Activated T-helper 1 cell treated with Interleukin-2 at 50 U/mL for 16 hours (primary cell): Measurements from ENCODE around the gene PTPRN2.

Experiments used
- DNase-seq: peaks from one replicate; pipeline ENCODE4 v3.0.0-alpha.2; 2020; ENCODE audit warnings: low read depth

The PTPRN2 gene

DNA sequence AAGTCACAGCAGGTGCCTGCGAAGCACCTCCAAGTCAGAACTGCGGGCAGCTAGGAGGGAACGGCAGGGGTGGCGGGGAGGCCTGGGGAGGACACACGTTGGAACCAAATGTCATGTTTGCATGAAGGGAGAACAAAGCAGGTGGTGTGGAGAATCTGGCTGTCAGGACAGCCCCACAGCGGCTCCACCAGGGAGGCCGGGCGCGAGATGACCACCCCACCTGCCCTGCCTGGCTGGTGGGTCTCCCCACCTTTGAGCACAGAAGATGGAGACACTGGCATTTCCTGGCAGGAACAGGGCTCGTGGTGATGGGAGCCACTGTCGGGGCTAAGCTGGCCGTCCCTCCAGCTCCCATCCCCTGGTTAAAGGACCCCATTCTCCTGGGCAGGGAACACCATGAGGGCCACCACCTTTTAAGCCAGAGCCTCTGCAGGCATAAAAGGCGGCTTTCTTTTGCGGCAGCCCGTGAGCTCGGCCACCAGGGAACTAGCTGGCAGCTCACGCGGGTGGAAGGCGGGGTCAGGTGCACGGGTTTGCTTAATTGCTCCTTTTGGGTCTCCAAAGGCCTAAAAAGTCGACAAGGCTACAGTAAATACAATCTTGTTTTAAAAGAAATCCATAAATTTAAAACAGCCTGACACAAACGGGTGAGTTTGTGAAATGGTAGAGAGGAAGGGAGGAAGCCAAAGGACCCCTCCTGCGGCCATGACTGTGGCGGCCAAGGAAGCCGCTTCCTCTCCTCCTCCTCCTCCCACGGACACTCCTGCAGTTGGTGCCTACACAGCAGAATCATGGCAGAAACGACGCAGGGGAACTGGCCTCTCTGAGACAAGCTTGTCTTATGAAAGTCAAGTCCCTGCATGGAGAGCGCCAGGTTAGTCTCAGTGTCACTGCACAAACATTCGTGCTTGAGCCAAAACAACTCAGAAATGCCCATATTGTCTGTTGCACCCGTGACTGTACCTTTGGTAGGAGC, 1037.0 kb downstream of the PTPRN2 start:
- no peak for DNase-seq

DNA sequence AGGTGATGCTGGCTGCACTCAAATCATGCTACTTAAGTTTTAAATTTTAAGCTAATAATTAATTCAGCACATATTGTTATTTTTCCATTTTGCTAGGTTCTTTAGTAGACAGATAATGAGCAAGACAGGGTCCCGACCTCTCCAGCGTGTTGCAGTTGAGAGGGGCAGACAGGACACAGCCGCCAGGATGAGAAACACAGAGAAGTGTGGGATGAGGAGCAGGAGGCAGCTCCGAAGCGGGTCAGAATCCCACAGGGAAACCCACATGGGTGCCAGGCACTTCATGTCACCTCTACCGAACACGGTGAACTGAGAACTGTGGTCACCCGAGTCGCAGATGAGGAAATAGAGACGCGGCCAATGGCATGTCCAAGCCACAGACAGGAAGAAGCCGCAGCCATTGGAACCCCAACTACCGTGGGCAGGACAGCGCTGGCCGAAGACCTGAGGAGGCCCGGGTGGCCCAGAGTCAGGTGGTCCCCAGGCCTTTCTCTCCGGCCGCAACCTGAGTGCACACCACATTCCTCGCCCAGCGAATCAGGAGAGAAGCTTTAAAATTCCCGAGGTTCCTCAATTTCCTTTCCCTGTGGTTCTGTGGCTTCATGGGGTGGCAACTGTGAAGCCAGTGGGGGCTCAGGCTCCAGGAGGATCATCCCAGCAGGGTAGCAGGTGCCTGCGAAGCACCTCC, 1037.9 kb downstream of the PTPRN2 start:
- no peak for DNase-seq

DNA sequence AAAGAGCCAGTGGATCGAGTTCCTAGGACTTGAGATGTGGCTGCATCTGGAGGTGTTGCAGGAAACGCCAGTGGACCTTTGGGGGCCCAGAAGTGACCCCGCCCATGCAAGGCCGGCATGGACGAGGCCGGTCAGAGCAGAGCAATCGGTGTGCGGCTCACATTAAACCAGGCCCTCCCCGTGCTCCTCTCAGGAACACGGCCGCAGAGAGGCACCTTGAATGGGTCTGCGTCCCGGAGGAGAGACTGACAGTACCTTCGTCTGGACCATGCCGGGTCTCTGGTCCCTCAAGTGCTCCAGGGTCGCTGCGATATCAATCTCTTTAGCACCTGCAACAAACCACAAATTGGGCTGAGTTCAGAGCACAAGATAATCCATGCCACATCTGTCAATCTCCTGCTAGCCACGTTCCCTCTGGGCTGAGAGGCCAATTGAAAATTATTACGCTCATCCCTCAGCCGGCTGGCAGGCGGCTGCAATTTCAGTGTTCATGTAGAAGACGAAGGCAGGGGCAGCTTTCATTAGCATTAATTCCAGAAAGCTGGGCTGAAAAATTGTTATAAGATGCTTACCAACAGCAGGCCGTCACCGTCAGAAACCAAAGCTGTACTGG, 1038.8 kb downstream of the PTPRN2 start:
- DNase-seq = no peak

DNA sequence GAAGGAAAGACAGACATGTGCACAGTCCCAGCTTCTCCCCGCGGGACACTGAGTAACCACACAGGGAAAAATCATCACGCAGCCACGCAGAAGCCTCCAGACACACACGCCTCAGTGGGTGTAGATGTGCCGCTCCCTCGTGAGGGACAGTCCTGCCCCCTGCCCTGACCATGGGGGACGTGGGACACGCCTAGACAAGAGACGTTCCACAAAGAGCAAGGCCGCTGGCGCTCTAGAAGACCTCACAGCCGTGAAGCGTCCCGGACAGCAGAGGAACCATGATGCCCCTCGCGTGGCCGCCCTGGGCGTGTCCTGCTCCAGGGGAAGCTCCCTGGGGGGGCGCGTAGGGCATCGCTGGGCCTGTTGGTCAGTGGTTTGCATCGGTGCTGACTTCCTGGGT, 1040.0 kb downstream of the PTPRN2 start:
- DNase-seq = no peak

DNA sequence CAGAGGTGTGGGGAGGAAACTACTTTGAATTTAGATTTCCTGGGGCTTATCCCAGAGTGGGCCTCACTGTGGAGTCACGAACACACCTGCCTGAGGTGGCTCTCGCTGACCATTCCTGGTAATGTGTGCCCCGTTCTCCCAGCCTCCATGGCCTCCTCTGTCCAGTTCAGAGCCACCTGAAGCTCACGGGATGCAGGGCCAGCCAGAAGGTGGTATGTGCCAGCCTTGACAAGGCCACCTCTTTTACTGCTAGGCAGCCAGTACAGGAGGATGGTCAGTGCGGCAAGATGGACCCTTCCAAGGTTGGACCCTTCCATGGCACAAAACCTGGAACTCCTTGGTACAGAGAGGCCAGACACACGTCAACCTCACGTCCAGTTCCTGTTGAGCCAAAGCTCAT, 1040.5 kb downstream of the PTPRN2 start:
- DNase-seq = no peak

DNA sequence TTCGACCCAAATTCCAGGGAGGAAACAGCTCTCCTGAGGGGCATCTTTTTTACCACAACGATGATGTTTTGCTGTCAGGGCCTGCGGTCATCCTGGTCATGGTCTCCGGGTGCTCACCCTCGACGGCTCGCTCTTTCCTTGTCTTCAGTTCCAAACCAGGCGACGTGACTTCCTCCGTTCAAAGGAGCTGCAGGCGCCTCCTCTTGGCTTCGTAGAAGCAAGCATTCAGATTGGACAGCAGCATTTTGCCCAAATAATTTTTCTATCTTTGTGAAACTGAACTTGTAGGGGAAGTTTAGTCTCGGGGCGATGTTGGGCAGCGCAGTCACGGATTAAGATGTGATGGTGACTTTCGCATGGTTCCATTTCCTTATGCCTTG, 1042.0 kb downstream of the PTPRN2 start:
- DNase-seq = no peak

DNA sequence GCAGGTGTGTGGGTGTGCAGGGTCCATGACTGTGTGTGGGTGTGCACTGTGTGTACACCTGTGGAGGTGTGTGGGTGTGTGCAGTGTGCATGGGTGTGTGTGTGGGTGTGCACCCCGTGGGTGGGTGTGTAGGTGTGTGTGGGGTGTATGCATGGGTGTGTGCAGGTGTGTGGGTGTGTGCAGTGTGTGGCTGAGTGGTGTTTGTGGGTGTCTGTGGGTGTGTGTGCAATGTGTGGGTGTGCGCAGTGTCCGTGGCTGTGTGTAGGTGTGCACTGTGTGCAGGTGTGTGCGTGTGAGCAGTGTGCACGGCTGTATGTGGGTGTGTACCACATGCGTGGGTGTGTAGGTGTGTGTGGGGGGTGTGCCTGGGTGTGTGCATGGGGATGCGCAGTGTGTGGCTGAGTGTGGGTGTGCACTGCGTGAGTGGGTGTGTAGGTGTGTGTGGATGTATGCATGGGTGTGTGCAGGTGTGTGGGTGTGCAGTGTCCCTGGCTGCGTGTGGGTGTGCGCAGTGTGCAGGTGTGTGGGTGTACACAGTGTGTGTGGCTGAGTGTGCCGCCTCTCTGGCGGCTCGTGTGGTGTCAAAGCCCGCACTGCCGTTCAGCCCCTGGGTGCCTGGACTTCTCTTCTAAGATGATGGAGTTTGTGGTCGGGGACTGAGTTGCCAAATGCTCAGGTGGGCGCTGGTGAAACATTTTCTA, 1042.5 kb downstream of the PTPRN2 start:
- no peak for DNase-seq

DNA sequence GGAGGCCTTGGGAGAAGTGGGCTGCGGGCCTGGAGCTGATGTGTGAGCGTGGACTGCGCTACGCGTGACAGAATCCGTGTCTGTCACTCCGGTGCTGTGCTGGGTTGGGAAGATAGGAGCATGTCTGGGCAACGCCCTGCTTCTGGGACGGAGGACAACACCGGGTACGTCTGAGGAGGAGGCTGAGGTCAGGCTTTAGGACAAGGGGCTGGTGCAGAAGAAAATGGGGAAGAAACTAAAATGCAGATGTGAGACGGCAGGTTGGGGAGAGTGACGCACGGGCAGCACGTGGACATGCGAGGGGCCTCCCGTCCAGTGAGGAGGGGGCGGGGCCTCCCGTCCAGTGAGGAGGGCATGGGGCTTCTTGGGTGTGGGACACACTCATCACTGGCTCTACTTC, 1043.4 kb downstream of the PTPRN2 start:
- DNase-seq = no peak

DNA sequence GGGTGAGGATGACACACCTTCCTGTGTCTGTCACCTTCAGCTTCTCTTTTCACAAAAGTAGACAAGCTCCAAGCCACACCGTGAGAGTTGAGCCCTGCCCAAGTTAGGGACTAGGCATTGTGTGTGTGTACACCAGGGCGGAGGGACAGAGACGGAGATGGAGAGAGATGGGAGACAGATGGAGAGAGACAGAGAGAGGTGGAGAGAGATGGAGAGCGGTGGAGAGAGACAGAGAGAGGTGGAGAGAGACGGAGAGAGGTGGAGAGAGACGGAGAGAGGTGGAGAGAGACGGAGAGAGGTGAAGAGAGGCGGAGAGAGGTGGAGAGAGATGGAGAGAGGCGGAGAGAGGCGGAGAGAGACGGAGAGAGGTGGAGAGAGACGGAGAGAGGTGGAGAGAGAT, 1043.8 kb downstream of the PTPRN2 start:
- DNase-seq = no peak

DNA sequence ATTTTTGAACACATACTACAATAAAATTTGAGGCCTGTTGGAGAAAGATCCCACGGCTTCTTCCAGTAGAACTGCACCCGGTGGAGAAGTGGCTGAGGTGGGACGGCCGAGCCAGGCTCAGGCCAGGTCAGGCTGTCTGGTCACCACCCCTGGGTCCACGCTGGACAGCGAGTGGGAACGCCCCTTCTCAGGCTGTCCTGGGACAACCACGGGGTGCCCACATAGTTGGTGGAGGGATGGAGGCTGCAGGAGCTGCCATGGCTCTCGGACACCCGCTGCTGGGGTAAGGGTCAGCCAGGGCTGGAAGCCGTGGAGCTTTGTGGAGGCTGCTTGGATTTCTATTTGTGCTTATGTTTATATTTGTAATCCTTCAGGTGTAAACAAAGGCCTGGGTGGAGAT, 1044.3 kb downstream of the PTPRN2 start:
- no peak for DNase-seq

DNA sequence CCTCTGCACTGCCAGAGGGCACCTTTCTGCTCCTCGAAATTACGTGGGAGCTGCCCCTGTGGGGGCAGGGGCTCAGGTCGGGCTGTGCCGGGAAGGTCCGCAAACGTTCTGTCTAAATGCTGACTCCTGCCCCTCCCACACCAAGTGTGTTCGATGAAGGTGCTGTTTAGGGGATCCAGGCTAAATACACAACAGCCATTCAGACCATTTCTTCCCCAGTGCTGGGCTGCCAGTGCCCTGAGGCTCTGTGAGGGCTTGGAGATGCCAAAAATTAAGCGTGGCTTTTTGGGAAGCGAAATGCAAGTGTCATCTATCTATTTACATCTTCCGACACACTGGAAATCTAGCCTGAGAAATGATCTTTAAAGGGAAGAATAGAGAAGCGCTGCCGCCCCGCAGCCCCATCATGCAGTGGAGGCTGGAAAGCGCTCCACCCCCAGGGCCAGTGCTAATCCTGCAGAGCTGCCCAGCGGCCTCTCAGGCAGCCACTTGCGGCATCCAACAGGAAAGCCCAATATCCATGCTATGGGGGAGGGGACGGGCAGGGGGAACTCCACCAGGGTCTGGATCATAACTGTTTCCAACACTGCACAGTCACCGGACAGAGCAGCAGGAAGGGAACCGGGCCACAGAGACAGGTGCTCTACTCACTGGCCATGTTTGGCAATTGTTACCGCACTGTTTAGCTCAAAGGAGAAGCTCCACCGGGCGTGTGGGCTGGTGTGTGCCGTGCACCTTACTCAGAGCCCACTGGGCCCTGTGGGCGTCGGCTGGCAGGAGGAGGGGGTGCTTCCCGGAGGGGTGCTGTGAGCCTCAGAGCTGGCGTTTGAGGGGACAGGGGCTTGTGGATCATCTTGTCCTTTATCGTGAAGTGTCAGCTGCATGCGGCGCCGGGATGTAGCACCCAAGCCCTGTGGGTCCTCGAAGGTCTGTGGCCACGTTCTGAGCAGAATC, 1045.3 kb downstream of the PTPRN2 start:
- no peak for DNase-seq

DNA sequence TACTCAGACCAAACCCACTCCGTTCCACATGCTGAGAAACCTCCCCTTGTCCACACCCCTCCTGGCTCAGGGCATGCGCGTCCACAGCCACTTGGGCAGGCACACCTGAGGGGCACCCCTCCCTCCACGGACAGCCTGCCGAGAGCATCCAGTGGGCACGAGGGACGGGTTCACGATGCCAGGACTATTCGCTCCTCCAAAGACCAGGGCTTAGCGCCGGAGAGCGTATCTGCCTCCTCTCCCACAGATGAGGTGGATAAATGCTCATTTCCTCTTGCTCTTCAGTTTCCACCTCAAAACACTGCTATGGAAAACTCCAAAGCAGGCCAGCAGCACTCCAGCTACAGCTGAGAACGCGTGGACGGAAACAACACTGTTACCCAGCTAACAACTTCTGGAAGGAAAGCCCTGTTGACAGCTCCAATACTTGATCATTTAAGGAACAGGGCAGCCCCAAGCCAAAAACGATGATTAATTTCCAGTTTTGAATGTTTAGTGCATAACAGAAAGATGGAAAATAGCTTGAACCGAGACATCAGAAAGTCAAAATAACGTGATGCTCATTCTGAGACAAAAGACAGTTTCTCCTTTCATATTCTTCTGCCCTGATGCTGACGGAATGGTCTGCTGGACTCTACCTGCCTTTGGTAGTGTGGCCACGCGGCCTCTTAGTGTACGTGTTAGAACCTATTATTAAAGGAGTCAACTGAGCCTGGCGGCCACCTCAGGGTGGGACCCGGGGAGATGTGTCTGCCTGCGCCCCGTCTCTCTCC, 1046.1 kb downstream of the PTPRN2 start:
- DNase-seq = no peak

DNA sequence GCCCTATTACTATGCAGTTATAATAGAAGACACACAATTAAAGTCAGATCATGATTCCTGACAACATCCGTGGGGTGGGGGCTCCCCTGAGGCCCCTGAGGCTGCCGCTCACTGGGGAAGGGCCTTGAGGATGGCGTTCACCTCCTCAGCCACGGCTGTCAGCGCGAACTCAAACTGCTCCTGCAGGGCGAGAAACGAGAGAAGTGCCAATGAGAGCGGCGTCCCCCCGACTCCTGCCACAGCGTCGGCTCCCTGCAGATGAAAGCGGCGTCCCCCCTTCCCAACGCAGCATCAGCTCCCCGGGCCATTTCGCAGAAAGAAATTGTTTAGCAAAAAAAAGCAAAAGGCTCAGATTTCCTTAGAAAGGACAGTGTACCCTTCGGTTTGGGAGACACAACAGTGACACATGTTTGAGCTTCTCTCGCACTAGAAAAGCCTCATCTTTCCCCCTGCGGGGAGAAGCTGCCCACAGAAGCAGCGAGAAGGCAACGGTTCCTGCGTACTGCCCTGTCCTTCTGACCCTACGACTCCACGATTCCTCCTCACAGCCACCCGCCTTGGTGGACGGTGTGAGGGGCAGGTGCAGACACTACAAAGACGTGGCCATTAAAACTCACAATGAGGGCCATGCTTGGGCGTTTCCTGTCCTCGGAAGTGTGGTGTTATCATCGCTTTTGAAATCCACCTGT, 1046.9 kb downstream of the PTPRN2 start:
- DNase-seq = no peak

DNA sequence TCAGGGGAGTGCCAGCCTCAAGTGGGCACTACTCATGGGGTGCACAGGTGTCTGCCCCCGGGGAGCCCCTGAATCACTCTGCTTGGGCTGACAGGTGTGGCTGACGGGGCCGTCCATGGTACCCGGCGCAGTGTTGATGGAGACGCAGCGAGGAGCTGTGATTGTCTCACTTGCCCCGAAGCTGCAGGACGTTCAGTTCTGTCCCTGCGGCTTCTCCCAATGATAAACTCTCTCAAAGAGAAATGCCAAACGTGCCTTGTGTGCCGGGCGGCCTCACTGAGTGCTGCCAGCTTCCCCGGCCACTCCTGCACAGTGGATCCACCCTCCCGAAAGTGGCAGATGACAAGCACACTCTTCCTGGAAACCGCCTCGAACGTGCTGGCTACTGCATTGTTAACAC, 1047.6 kb downstream of the PTPRN2 start:
- DNase-seq = no peak

DNA sequence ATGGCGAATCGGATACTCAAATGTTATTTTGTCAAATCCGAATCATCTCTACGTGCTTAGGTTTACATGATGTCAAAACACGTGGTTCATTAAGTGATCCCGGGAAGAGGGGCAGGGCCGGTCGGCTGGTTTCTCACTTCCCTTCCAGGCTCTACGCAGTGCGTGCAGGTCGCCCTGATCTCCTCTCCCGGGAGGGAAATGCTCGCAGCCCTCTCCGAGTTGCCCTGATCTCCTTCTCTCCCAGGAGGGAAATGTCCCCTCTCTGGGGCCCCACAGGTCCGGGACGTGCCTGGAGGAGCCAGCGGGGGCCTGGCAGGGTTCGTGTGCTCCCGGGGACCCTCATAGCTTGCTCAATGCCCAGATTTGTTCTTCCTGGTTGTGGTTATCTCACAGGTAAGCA, 1048.1 kb downstream of the PTPRN2 start:
- no peak for DNase-seq

DNA sequence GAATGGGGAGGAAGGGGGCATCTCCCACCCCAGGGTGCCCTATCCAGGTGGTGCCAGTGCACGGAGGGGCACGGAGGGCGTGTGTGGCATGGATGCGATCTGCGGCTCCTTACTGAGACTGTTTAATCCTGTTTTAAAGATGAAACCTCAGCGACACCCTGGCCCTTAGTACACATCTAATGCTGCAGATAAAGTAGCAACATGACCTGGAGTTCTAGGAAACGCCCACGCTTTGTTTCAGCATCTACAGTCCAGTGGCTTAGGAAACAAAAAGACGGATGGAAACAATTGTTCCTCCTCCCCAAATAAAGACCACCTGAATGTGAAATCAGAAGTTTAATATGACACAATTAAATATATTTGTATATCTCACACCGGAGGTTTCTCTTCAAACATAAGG, 1048.9 kb downstream of the PTPRN2 start:
- DNase-seq = no peak

DNA sequence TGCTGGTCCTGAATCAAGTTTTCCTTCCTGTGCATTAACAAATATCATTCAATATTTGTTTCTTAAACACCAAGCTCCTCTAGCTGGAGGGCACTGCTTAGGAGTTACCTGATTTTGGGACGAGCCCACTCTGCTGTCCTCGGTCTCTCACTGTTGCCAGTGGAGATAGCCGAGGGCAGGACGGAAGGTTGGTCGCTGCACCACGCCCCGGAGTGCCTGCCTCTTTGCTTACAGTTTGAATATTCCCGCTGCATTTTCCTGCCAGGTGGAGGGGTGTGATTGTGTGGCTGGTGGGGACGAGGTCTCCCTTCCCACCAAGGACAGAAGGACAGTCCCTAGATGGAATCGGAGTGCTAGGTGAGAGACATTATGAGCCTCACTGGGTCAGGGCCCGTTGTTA, 1049.3 kb downstream of the PTPRN2 start:
- DNase-seq = no peak

DNA sequence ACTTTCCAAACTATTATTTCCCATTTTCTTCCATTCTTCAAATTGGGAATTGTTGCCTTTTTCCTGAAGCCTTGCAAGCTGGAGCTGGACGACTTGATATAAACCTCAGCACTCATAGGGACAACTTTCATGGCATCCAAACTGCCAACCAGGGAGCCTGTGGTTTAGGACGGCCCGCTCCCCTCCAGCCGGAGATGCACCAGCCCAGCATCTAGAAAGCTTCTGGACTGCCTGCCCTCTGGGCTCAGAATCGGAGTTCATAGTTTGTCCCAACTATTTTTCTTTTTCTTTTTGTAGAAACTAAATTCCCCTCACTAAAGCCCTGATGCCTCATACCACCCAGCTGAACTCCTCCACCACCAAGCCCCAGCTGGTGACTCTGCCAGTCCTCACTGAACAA, 1050.6 kb downstream of the PTPRN2 start:
- DNase-seq = no peak

DNA sequence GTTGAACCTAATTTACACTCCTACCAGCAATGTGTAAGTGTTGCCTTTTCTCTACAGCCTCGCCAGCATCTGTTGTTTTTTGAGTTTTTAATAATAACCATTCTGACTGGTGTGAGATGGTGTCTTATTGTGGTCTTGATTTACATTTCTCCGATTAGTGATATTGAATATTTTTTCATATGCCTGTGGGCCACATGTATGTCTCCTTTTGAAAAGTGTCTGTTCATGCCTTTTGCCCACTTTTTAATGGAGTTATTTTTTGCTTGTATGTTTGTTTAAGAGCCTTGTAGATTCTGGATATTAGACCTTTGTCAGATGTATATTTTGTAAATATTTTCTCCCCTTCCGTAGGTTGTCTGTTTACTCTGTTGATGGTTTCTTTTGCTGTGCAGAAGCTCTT, 1055.6 kb downstream of the PTPRN2 start:
- DNase-seq = no peak
